GM23248 (cell line): ENCODE measurements around the gene PAQR5.

Experiments
- EZH2 ChIP-seq: fragments of 200-600 bp; sonication (generic); IDR thresholded peaks from 2 replicates; pipeline ENCODE4 v1.6.1; 2018; ENCODE audit warnings: antibody characterized with exemption, mild to moderate bottlenecking; ENCODE audit not compliant: insufficient read depth, poor library complexity, severe bottlenecking
- EZH2phosphoT487 ChIP-seq: fragments of 200-600 bp; sonication (generic); IDR thresholded peaks from 2 replicates; pipeline ENCODE4 v1.6.1; 2018; ENCODE audit warnings: antibody characterized with exemption, moderate library complexity, mild to moderate bottlenecking, low read depth; ENCODE audit not compliant: insufficient read depth

DNA sequence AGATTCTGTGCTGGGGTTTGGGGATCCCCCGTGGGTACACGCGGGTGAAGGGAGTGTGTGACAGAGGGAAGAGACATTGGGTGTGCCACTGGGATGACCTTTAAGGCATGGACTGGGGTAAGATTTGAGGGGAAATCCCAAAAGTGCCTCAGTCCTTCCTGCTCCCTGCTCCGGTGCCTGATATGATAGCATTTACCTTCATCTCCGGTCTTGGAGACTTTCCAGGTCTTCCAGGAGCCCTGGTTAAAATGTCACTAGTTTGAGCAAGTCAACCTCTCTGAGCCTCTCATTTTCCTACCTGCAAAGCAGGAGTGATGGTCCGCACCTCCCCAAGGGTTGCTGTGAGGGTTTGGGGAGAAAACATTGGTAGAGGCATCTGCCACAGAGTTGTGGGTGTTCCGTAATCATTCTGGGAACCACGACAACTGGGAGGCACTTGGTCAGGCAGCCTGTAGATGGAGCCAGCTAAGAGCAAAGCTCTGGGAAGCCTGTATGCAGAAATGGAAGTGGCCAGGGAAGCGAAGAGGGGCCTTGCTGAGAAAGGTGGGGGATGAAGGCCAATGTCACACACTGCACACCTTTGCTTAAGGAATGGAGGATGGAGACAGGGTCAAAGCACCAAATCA is 81.5 kb downstream of the PAQR5 start:
- TF ChIP-seq EZH2 (no peak), EZH2phosphoT487 (no peak)
